ENCODE data around the gene C4BPB. TPM values are rescaled to one million over a fixed set of nuclear protein-coding genes. Genes with fewer than 3 reads are reported as not detected.

The C4BPB gene
- polyA plus RNA-seq, 3 donors = 0.89 to 3.0 (median 1.7) TPM

DNA sequence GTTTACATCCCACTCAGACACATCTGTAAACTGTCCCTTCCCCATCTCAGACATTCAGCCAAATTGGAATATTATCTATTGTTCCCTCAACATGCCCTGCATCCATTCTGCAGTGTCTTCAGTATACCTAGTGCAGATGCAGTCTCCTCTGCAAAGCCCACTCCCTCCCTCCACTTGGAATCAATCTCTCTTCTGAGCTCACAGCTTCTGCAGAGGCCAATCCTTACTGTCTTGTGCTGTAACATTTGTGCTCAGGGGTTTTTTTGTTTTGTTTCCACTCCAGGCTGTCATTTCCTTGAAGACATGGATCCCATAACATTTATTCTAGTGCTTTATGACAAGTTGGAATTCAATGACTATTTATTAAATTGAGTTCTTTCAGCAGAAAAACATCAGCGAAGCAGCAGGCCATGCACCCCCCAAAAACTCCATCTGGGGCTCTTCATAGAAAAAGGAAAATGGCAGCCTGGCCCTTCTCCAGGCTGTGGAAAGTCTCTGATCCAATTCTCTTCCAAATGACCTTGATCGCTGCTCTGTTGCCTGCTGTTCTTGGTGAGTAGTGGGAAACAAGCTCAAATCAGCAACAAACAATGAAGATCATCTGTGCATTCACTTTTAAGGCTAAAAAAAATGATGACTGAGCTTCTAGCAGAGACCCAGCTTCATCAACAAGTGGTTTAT lies 24.1 kb downstream of the C4BPB start:
- WGBS, 3 donors = 65 to 80% (median 72%) methylated on average over 2 of the region's 2 CpGs

DNA sequence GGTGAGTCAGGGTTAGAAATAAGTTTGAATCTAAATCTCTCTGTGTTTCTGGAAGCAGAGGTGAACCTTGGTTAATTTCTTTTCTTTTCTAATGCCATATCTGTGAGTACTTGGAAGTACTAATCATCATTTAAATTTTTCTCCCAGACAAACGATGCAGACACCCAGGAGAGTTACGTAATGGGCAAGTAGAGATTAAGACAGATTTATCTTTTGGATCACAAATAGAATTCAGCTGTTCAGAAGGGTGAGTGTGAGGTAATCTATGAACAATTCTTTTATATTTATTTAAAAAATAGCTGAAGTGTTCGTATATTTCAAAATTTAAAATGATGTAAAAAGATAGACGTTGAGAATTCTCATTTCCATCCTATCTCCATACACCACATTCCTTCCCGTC lies 26.6 kb downstream of the C4BPB start:
- 65 to 73% (median 68%) methylated on average over 5 of the region's 5 CpGs for WGBS, 3 donors
- no peak overlapping the region for H3K27ac ChIP-seq (ENCODE audit: low read depth, low read length)

More for the DNA sequence above, 24.1 kb downstream of the C4BPB start:
- H3K27ac ChIP-seq (ENCODE audit: low read depth, low read length) = no peak overlapping the region

DNA sequence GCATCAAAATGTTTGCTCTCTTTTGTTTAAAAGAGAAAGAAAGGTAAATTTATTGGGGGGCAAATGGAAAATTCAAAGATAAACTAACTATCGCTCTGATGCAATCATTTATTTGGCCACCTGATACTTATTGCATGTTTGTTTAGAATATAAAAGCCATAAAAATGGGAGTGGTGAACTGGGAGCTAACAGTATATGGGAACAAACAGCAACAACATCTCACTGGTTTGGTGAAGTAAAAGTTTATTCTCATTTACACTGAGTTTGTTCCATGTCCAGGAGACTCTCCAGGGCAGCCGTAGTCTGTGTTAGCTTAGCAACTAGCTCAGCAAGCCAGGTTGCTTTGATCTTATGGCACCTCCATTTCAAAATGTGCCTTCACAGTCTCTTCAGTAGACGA lies 35.7 kb downstream of the C4BPB start:
- no peak overlapping the region for H3K27ac ChIP-seq (ENCODE audit: low read depth, low read length)
- 72 to 93% (median 89%) methylated on average over 3 of the region's 3 CpGs for WGBS, 3 donors

DNA sequence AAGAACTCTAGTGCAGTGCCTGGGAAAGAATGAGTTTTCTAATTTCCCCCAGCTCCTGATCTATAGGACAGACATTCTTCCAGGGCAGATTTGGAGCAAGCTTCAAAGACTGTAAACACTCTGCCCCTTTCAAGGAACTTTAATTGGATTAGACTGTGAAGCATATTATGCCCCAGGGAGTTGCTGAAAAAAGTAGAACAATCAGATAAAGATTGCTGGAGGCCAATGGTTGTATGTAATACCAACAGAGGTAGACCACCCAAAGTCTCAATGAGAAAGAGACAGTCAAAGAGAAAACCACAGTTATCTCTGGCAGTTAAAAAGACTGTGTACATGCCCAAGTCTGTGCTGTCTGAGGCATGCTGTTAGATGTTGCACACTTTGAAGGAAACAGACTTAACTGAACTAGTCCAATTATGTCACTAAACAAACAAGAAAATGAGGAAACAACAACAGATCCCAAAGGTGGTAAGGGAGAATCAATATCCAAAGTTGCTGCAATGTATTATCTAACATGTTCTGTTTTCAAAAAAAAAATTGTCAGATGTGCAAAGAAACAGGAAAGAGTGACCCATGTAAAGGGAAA lies 39.8 kb downstream of the C4BPB start:
- H3K27ac ChIP-seq (ENCODE audit: low read depth, low read length) = no peak overlapping the region

DNA sequence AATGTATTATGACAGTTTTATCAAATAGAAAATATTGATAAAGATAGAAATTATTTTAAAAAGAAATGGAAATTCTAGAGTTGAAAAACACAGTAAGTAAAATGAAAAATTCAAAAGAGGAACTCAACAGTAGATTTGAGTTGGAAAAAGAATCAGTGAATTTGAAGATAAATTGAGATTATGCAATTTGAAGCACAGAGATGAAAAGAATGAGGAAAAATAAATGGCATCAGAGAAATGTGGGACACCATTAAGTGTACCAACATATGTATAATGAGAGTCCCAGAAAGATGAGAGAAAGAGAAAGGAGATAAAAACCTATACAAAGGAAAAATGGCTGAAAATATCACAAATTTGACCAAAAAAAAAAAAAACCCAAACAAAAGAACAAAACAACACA lies 40.4 kb downstream of the C4BPB start:
- no peak overlapping the region for H3K27ac ChIP-seq (ENCODE audit: low read depth, low read length)

DNA sequence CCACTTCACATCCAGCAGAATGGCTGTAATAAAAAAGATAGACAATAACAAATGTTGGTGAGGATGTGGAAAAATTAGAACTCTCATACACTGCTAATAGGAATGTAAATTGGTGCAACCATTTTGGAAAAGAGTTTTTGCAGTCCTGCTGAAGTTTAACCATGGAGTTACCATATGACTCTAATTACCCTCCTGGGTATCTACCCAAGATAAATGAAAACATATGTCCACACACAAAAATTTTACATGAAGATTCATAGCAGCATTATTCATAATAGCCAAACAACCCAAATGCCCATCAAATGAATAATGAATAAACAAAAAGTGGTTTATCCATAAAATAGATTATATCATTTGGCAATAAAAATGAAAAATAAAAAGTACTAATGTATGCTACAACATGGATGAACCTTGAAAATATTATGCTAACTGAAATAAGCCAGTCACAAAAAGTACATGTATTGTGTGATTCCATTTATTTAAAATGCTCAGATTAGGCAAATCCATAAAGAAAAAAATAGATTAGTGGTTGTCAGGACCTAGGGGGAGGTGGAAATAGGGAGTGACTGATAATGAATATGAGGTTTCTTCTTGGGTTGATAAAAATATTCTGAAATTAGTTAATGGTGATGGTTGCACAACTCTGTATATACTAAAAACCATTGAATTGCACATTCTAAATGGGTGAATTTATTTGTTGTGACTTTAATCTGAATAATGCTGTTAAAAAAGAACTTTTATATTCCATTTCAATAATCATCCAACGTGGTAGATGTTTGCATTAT lies 41.8 kb downstream of the C4BPB start:
- 55 to 80% (median 74%) methylated on average over 1 of the region's 1 CpG for WGBS, 3 donors
- no peak overlapping the region for H3K27ac ChIP-seq (ENCODE audit: low read depth, low read length)

DNA sequence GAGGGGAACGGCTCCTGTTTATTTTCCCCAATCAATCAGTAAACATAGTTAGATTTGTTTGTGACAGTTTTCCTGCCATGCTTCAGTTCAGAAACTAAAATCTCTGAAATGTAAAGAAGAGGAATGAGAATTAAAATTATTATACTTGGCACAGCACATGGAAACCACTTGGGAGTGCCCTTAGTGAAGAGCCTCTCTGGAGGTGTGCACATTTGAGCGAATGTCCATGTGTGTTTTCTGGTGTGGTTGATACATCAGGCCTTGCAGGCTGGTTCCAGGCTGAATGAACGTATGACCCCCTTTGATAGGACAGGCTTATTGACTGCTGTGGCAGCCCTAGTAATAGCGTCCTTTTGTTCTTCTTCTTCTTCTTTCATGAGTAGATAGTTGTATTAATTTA lies 42.5 kb downstream of the C4BPB start:
- no peak overlapping the region for H3K27ac ChIP-seq (ENCODE audit: low read depth, low read length)
- 78 to 98% (median 92%) methylated on average over 4 of the region's 4 CpGs for WGBS, 3 donors

DNA sequence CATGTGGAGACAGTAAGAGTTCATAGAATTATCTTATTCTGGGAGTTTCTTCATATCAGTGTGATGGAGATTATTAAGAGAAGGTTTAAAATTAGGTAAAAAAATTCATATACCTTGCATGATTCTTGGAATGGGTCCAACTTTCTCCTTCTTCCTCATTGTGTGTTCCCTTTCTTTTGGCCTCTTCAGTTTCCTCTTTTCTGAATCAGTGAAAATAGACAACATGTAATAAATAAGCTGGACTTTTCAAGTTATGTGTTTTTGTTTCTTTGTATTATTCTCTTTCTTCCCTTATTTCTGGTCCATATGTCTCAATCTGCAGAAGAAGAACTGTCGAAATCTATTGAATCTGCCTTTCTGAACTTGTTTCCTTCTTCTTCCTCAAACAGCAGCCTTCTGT lies 45.9 kb downstream of the C4BPB start:
- no peak overlapping the region for H3K27ac ChIP-seq (ENCODE audit: low read depth, low read length)
- 51 to 89% (median 75%) methylated on average over 1 of the region's 1 CpG for WGBS, 3 donors

DNA sequence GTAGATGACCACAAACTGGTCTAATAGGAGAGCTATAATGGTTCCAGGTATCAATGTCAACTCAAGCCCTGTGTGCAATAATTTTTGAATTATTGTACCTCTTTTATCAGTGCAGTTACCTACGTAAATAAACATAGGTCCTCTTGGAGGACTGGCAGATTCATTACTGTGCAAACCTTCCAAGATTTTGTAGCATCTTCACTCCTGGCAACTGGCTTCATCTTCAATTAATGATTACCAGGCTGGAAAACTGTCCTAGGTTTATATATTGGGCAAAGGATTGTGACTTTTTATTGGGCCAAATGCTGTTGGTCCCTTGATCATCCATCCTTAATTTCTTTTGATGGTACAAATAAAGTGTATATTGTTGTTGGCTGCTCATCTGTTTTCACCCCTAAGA lies 51.0 kb downstream of the C4BPB start:
- H3K27ac ChIP-seq (ENCODE audit: low read depth, low read length) = no peak overlapping the region
- 89 to 97% (median 93%) methylated on average over 1 of the region's 1 CpG for WGBS, 3 donors

DNA sequence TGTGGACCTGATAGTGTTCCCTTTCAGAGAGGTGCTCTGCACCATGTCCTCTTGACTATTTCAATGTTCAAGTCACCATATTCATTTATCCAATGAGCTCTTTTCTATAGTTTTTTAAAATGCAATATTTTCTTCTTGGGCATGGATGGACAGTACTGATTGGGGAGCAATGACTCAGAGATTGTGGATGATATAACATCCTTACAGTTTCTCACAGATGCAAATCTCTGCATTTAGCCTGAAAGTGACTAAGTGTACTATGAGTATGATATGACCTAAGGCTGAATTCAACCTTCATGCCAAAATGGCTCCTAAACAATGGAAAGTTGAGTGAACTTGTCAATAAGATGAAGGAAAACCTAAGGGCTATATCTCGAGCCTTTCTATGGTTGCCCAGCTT lies 51.9 kb downstream of the C4BPB start:
- 67 to 84% (median 76%) methylated on average over 1 of the region's 1 CpG for WGBS, 3 donors
- H3K27ac ChIP-seq (ENCODE audit: low read depth, low read length) = no peak overlapping the region

DNA sequence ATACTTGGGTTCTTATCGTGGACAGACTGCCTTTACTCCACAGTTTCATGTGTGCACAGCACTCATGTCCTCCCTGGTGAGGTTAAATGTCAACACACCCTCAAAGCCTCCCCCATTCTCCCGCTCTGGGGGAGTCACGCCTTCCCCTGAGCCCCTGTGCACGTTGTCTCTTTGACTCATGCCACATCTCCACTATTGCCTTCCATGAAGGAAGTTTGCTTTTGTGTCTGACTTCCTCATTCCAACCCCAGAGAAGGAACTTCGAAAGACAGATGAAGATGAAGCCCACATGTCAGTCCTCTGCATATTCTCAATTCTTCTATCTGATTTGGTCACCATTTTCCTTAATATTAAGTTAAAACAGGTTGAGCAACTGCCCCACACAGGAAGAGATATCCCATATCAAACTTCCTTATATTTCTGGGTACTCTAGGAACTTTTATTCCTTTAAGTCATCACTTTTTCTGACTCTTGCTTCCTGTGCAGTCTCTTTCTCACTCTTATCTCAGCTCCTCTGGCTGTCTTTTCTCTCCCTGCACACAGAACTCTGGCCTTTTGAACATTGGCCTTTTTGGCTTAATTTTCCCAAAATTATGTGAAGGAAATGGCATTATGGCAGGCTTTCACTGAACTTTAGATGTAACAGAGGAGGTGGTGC lies 56.9 kb downstream of the C4BPB start:
- H3K27ac ChIP-seq (ENCODE audit: low read depth, low read length) = no peak overlapping the region
- 51 to 71% (median 52%) methylated on average over 5 of the region's 5 CpGs for WGBS, 3 donors

Other genes with a start within 250 kb of the C4BPB start
- gene IL20, start 223.2 kb upstream of the C4BPB start, polyA plus RNA-seq = 1 to 10 TPM in 1 of 3 donors, under 1 TPM in 1, not detected in 1; 0.67 to 1.7 TPM
- 1 to 10 TPM in 1 of 3 donors, under 1 TPM in 1, not detected in 1; 0.09 to 7.7 TPM for gene IL24, start 191.4 kb upstream of the C4BPB start, polyA plus RNA-seq
- 1 to 10 TPM; 5.1 to 5.7 (median 5.2) TPM for gene FCMR, start 166.9 kb upstream of the C4BPB start, polyA plus RNA-seq
- gene PIGR, start 142.4 kb upstream of the C4BPB start, polyA plus RNA-seq = 1 to 10 TPM; 1.5 to 3.9 (median 3.5) TPM
- under 1 TPM in 1 of 3 donors, not detected in 2; 0.90 TPM for gene FCAMR, start 118.4 kb upstream of the C4BPB start, polyA plus RNA-seq
- 1 to 10 TPM in 2 of 3 donors, under 1 TPM in 1; 0.34 to 5.6 (median 2.3) TPM for gene C1orf116, start 56.1 kb upstream of the C4BPB start, polyA plus RNA-seq
- 1 to 10 TPM; 1.1 to 2.4 (median 1.9) TPM for gene YOD1, start 37.7 kb upstream of the C4BPB start, polyA plus RNA-seq
- gene PFKFB2, start 35.6 kb upstream of the C4BPB start, polyA plus RNA-seq = 1 to 10 TPM; 3.3 to 5.8 (median 5.2) TPM
- gene C4BPA, start 15.4 kb downstream of the C4BPB start, polyA plus RNA-seq = 1 to 10 TPM in 1 of 3 donors, under 1 TPM in 2; 0.34 to 1.5 (median 0.82) TPM
- 10 to 100 TPM; 13.0 to 96.0 (median 27.9) TPM for gene CD55, start 232.8 kb downstream of the C4BPB start, polyA plus RNA-seq

All from adipose tissue (tissue), 3 donors.